Caco-2 (cell line): Measurements from ENCODE around the gene DPP4. TPM values are rescaled to one million over a fixed set of nuclear protein-coding genes. Genes with fewer than 3 reads are reported as not detected.
A peak's percentile ranks its signal among the peaks of the same experiment; 100 is the strongest.

Experiments used
- BruUV-seq: library from RNA; stranded (reverse); fragments of 400-500 nt; replicated peaks from 2 replicates; lab custom pipeline; 2021; lab: Mats Ljungman, UMichigan
- CTCF ChIA-PET: fragments of 300-600 bp; sonication (Branson Sonifier 250); formaldehyde crosslinking; loops from one replicate; lab custom pipeline; 2022; ENCODE audit warnings: antibody characterized with exemption; lab: Charles Lee
- POLR2A ChIA-PET: fragments of 300-600 bp; sonication (Branson Sonifier 250); formaldehyde crosslinking; loops from one replicate; lab custom pipeline; 2022; ENCODE audit warnings: antibody characterized with exemption; lab: Charles Lee
- DNase-seq, 2 experiments: peaks; one replicate each; pipeline versions ENCODE4 v3.0.0 to v3.0.0-alpha.2; 2020 to 2022
- H3K27me3 ChIP-seq: replicated peaks from 2 replicates; pipeline ENCODE4 v1.6.0; 2011; ENCODE audit warnings: low read length; ENCODE audit not compliant: control insufficient read depth, insufficient read depth
- H3K36me3 ChIP-seq: 2 replicates; pipeline ENCODE4 v1.5.1; 2011; ENCODE audit warnings: low read length; ENCODE audit not compliant: control insufficient read depth, insufficient read depth
- H3K4me1 ChIP-seq: fragments of 250-450 bp; sonication (Bioruptor Pico); 2 replicates; pipeline ENCODE4 v1.5.1; 2020; ENCODE audit warnings: mild to moderate bottlenecking
- H3K4me3 ChIP-seq: 2 replicates; pipeline ENCODE4 v1.5.1; 2011; ENCODE audit warnings: low read depth, mild to moderate bottlenecking, control low read depth, low read length
- H3K9me3 ChIP-seq: fragments of 250-450 bp; sonication (Bioruptor Pico); 2 replicates; pipeline ENCODE4 v1.5.1; 2020; ENCODE audit warnings: mild to moderate bottlenecking, moderate library complexity
- H3K27ac Mint-ChIP-seq: one replicate; pipeline ENCODE4 v1.8.0; 2022; ENCODE audit warnings: mixed read lengths; ENCODE audit not compliant: unreplicated experiment
- H3K27me3 Mint-ChIP-seq: one replicate; pipeline ENCODE4 v1.8.0; 2022; ENCODE audit warnings: mixed read lengths; ENCODE audit not compliant: insufficient read depth, unreplicated experiment
- H3K36me3 Mint-ChIP-seq: one replicate; pipeline ENCODE4 v1.8.0; 2022; ENCODE audit warnings: mild to moderate bottlenecking, mixed read lengths; ENCODE audit not compliant: insufficient read depth, unreplicated experiment
- H3K4me1 Mint-ChIP-seq: one replicate; pipeline ENCODE4 v1.8.0; 2022; ENCODE audit warnings: low read depth, mixed read lengths; ENCODE audit not compliant: unreplicated experiment
- H3K4me3 Mint-ChIP-seq: one replicate; pipeline ENCODE4 v1.8.0; 2022; ENCODE audit warnings: mild to moderate bottlenecking, moderate library complexity, mixed read lengths; ENCODE audit not compliant: unreplicated experiment
- H3K9me3 Mint-ChIP-seq: one replicate; pipeline ENCODE4 v1.8.0; 2022; ENCODE audit warnings: mixed read lengths; ENCODE audit not compliant: unreplicated experiment
- intact Hi-C: fragments of 100-400 bp; cut with micrococcal nuclease; formaldehyde crosslinking; loops from one replicate; pipeline ENCODE4 v1.10.0; 2022; ENCODE audit not compliant: unreplicated experiment
- total RNA-seq: library from RNA; stranded (reverse); gene quantifications from 2 replicates; pipeline ENCODE4 v1.2.3, GENCODE V29; 2022
- TF ChIP-seq, protein P1 (sequence below), 2 experiments: fragments of 200-600 bp in 1 of 2; IDR thresholded peaks; 1 replicate in 1 of 2; 2 replicates in 1 of 2; pipeline versions ENCODE4 v1.5.1 to v1.8.0; 2011 to 2022; ENCODE audit warnings: antibody characterized with exemption in 1 of 2, control low read depth in 1 of 2, inconsistent platforms in 1 of 2, low read depth in 1 of 2, low read length in 1 of 2, mild to moderate bottlenecking in 1 of 2, moderate library complexity in 1 of 2; ENCODE audit not compliant: insufficient read depth in 1 of 2, severe bottlenecking in 1 of 2, unreplicated experiment in 1 of 2

The DPP4 gene
- total RNA-seq, 1 experiment from 2014 or later: 190 TPM

- CTCF ChIA-PET: no interaction called here
- H3K9me3 Mint-ChIP-seq: peaks cover 12% of the 10 kb centered on the region
These were observed 42.3 kb upstream of the DPP4 start for GRCh38 chr2:162116352-162116751.

DNA sequence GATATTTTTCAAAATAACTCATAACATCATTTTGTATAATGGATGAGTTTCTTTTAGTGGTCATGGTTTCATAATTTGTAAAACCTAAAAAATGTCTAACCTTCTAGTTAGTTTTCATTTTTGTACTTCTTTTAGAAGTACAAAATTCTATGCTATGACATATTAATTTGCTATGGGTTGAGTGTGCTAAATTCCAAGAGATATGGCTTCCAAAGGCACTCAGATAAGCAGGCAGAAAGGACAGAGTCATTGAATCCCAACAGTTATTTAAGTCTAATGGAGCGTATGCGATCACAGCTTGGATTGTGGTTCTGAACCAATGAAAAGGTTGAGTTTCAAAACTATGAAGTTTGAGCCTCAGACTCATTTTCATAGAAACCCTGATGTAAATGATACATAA is 41.1 kb upstream of the DPP4 start:
- Histone ChIP-seq H3K4me1 (peaks cover 55% of the 10 kb centered on the region), H3K27me3 (no peaks in the 10 kb centered on the region), H3K4me3 (no peak overlapping the region), H3K36me3 (no peaks in the 10 kb centered on the region), H3K9me3 (peaks cover 16% of the 10 kb centered on the region)
- TF ChIP-seq, protein P1, sequence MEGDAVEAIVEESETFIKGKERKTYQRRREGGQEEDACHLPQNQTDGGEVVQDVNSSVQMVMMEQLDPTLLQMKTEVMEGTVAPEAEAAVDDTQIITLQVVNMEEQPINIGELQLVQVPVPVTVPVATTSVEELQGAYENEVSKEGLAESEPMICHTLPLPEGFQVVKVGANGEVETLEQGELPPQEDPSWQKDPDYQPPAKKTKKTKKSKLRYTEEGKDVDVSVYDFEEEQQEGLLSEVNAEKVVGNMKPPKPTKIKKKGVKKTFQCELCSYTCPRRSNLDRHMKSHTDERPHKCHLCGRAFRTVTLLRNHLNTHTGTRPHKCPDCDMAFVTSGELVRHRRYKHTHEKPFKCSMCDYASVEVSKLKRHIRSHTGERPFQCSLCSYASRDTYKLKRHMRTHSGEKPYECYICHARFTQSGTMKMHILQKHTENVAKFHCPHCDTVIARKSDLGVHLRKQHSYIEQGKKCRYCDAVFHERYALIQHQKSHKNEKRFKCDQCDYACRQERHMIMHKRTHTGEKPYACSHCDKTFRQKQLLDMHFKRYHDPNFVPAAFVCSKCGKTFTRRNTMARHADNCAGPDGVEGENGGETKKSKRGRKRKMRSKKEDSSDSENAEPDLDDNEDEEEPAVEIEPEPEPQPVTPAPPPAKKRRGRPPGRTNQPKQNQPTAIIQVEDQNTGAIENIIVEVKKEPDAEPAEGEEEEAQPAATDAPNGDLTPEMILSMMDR (IDR thresholded peaks at IDR 0.05; ENCODE audit: insufficient read depth in 1 of 2, low read depth in 1 of 2, low read length in 1 of 2, severe bottlenecking in 1 of 2, unreplicated experiment in 1 of 2): no peak
- Mint-ChIP-seq H3K9me3 (peaks cover 12% of the 10 kb centered on the region), H3K36me3 (peaks cover 9% of the 10 kb centered on the region), H3K4me3 (no peak overlapping the region), H3K27me3 (no peaks in the 10 kb centered on the region), H3K4me1 (peaks cover 25% of the 10 kb centered on the region), H3K27ac (peak overlapping the region; percentile 82)
- DNase-seq: no peak
- no TSS peak for BruUV-seq
- ChIA-PET CTCF (no interaction called here), POLR2A (no interaction called here)
- intact Hi-C loops: no loop called here

More at GRCh38 chr2:162116352-162116751, 42.3 kb upstream of the DPP4 start:
- POLR2A ChIA-PET: no interaction called here
- no peak overlapping the region for H3K4me3 Mint-ChIP-seq
- H3K9me3 ChIP-seq: peaks cover 16% of the 10 kb centered on the region
- peaks cover 25% of the 10 kb centered on the region for H3K4me1 Mint-ChIP-seq
- H3K27me3 ChIP-seq: no peaks in the 10 kb centered on the region
- H3K27me3 Mint-ChIP-seq: no peaks in the 10 kb centered on the region
- no peak overlapping the region for H3K27ac Mint-ChIP-seq
- TF ChIP-seq, protein P1 (IDR thresholded peaks at IDR 0.05; ENCODE audit: insufficient read depth in 1 of 2, low read depth in 1 of 2, low read length in 1 of 2, severe bottlenecking in 1 of 2, unreplicated experiment in 1 of 2): no peak
- intact Hi-C loops: no loop called here
- peaks cover 9% of the 10 kb centered on the region for H3K36me3 Mint-ChIP-seq
- BruUV-seq: no TSS peak
- no peaks in the 10 kb centered on the region for H3K36me3 ChIP-seq
- H3K4me3 ChIP-seq: no peak overlapping the region
- H3K4me1 ChIP-seq: peaks cover 55% of the 10 kb centered on the region
- no peak for DNase-seq

- H3K36me3 ChIP-seq: no peaks in the 10 kb centered on the region
- intact Hi-C loops: no loop called here
- H3K4me3 ChIP-seq: no peak overlapping the region
- Mint-ChIP-seq H3K4me3 (no peak overlapping the region), H3K9me3 (peaks cover 12% of the 10 kb centered on the region), H3K27ac (peak overlapping the region; percentile 82), H3K36me3 (peaks cover 9% of the 10 kb centered on the region), H3K4me1 (peaks cover 27% of the 10 kb centered on the region), H3K27me3 (no peaks in the 10 kb centered on the region)
- BruUV-seq: no TSS peak
- ChIA-PET POLR2A (interaction anchor here (1.5 kb wide), 1 partner anchor 11 kb away, joined by 5 read pairs; no protein-coding TSS in a partner anchor), CTCF (no interaction called here)
- H3K4me1 ChIP-seq: peaks cover 61% of the 10 kb centered on the region
- H3K9me3 ChIP-seq: peaks cover 16% of the 10 kb centered on the region
- TF ChIP-seq, protein P1 (IDR thresholded peaks at IDR 0.05; ENCODE audit: insufficient read depth in 1 of 2, low read depth in 1 of 2, low read length in 1 of 2, severe bottlenecking in 1 of 2, unreplicated experiment in 1 of 2): no peak
- no peak for DNase-seq
- no peaks in the 10 kb centered on the region for H3K27me3 ChIP-seq
These were observed 40.3 kb upstream of the DPP4 start for GRCh38 chr2:162114271-162114670.
